HepG2 (cell line): ENCODE measurements around the gene RAPGEF5. TPM values are rescaled to one million over a fixed set of nuclear protein-coding genes. Genes with fewer than 3 reads are reported as not detected.

Experiments
- ATAC-seq: fragments of 200-7000 bp; cut with Tn5 transposase; 3 replicates; pipeline ENCODE4 v1.9.1; 2020; ENCODE audit warnings: mild to moderate bottlenecking, moderate library complexity
- BruUV-seq: library from RNA; stranded (reverse); fragments of 400-500 nt; replicated peaks from 2 replicates; lab custom pipeline; 2021; lab: Mats Ljungman, UMichigan
- CTCF ChIA-PET: fragments of 300-600 bp; formaldehyde crosslinking; extraction: SDS; loops from one replicate; lab custom pipeline; 2021; ENCODE audit warnings: low total read pairs, inconsistent platforms, low intra/inter-chr PET ratio; lab: Yijun Ruan, JAX
- POLR2A ChIA-PET: fragments of 350-600 bp; sonication (Branson Sonifier 250); formaldehyde crosslinking; loops from one replicate; lab custom pipeline; 2020; ENCODE audit warnings: antibody characterized with exemption, inconsistent platforms; lab: Yijun Ruan, JAX
- DNase-seq: peaks from one replicate; pipeline ENCODE4 v3.0.0-alpha.2; 2015; ENCODE audit warnings: low spot score
- FAIRE-seq: peaks from 3 replicates; lab custom pipeline; 2011; peaks lifted over from hg19 to GRCh38; lab: Jason Lieb, UNC
- H2AFZ ChIP-seq: one replicate; pipeline ENCODE4 v1.6.1; 2011; ENCODE audit warnings: low read length, inconsistent platforms
- H3K27ac ChIP-seq: fragments of 300-600 bp; 3 replicates; pipeline ENCODE4 v1.8.0; 2011; ENCODE audit warnings: mixed run types, mild to moderate bottlenecking, mixed read lengths, low read length, inconsistent platforms; ENCODE audit not compliant: insufficient read depth; ENCODE audit errors: extremely low read length
- H3K27me3 ChIP-seq, 2 experiments: fragments of 200-600 bp in 1 of 2; 2 replicates in 1 of 2; 3 replicates in 1 of 2; pipeline versions ENCODE4 v1.6.0 to v1.8.0; 2011; ENCODE audit warnings: low read length in 2 of 2, mild to moderate bottlenecking in 2 of 2, moderate library complexity in 2 of 2, inconsistent platforms in 1 of 2; ENCODE audit not compliant: insufficient read depth in 2 of 2, control insufficient read depth in 1 of 2
- H3K36me3 ChIP-seq, 2 experiments: fragments of 200-600 bp in 1 of 2; replicated peaks in 1 of 2; 2 replicates in 1 of 2; 3 replicates in 1 of 2; pipeline versions ENCODE4 v1.5.1 to v1.8.0; 2011; ENCODE audit warnings: low read length in 2 of 2, inconsistent platforms in 1 of 2; ENCODE audit not compliant: insufficient read depth in 2 of 2, control insufficient read depth in 1 of 2
- H3K4me1 ChIP-seq: 2 replicates; pipeline ENCODE4 v1.5.1; 2012; ENCODE audit warnings: low read length, inconsistent platforms; ENCODE audit not compliant: insufficient read depth
- H3K4me2 ChIP-seq: 2 replicates; pipeline ENCODE4 v1.6.0; 2011; ENCODE audit warnings: low read depth, low read length, inconsistent platforms
- H3K4me3 ChIP-seq, 3 experiments: fragments of 200-600 bp in 1 of 3; sonication (generic), shearing (Covaris generic) in 1 of 3; replicated peaks in 1 of 3; 2 replicates each; pipeline ENCODE4 v1.5.1; 2011 to 2016; ENCODE audit warnings: low read length in 3 of 3, inconsistent platforms in 2 of 3, low read depth in 2 of 3, mild to moderate bottlenecking in 2 of 3, control low read depth in 1 of 3, mixed read lengths in 1 of 3; ENCODE audit not compliant: insufficient read depth in 1 of 3
- H3K79me2 ChIP-seq: one replicate; pipeline ENCODE4 v1.6.1; 2011; ENCODE audit warnings: low read length, inconsistent platforms; ENCODE audit not compliant: insufficient read depth
- H3K9ac ChIP-seq: 2 replicates; pipeline ENCODE4 v1.6.0; 2011; ENCODE audit warnings: mild to moderate bottlenecking, low read depth, low read length, inconsistent platforms; ENCODE audit not compliant: insufficient read depth
- H3K9me3 ChIP-seq: 2 replicates; pipeline ENCODE4 v1.5.1; 2012; ENCODE audit warnings: mild to moderate bottlenecking, low read length
- H4K20me1 ChIP-seq: 2 replicates; pipeline ENCODE4 v1.6.0; 2011; ENCODE audit warnings: inconsistent platforms, mild to moderate bottlenecking, low read length, moderate library complexity; ENCODE audit not compliant: insufficient read depth
- ATRX ChIP-seq: sonication (generic); formaldehyde crosslinking; IDR thresholded peaks from 2 replicates; pipeline ENCODE4 v1.4.0; 2020; ENCODE audit warnings: missing genetic modification reagents, borderline replicate concordance
- CEBPB ChIP-seq: IDR thresholded peaks from 2 replicates; pipeline ENCODE4 v1.6.1; 2011; ENCODE audit warnings: low read depth, low read length, improper control_type of control experiment, borderline replicate concordance
- CHD4 ChIP-seq: fragments of 200-600 bp; sonication (generic); IDR thresholded peaks from 2 replicates; pipeline ENCODE4 v1.7.0; 2017; ENCODE audit warnings: mild to moderate bottlenecking, low read length, borderline replicate concordance
- KAT8 ChIP-seq: IDR thresholded peaks from 2 replicates; pipeline ENCODE4 v1.6.1; 2016; ENCODE audit warnings: missing genetic modification reagents, missing compliant biosample characterization
- RFX1 ChIP-seq: fragments of 450-650 bp; IDR thresholded peaks from 2 replicates; pipeline ENCODE4 v1.6.1; 2017
- ZFAT ChIP-seq: sonication (generic); formaldehyde crosslinking; conservative IDR thresholded peaks from 2 replicates; pipeline ENCODE4 v1.8.1; 2023; ENCODE audit warnings: missing genetic modification reagents, inconsistent platforms
- ZNF326 ChIP-seq: sonication (generic); formaldehyde crosslinking; IDR thresholded peaks from 2 replicates; pipeline ENCODE4 v1.4.0; 2020; ENCODE audit warnings: missing genetic modification reagents, borderline replicate concordance
- ZNF816 ChIP-seq: sonication (generic); formaldehyde crosslinking; IDR thresholded peaks from 2 replicates; pipeline ENCODE4 v1.8.0; 2022; ENCODE audit warnings: missing genetic modification reagents, mild to moderate bottlenecking, borderline replicate concordance
- ZXDC ChIP-seq: sonication (generic); formaldehyde crosslinking; IDR thresholded peaks from 2 replicates; pipeline ENCODE4 v1.5.0; 2020; ENCODE audit warnings: mild to moderate bottlenecking, missing genetic modification reagents
- WGBS: methylation state at CpG from one replicate; pipeline ENCODE4 v1.1.6; 2017; ENCODE audit warnings: low lambda C conversion rate; 5-methylcytosine and 5-hydroxymethylcytosine counted together
- in situ Hi-C: cut with HindIII; loops from 2 replicates; pipeline ENCODE4 v1.10.0; 2017; ENCODE audit warnings: low pct_unique_long_range_greater_than_20kb; ENCODE audit not compliant: extremely low pct_ligation_motif_present
- intact Hi-C: fragments of 100-400 bp; cut with micrococcal nuclease; formaldehyde crosslinking; loops from one replicate; pipeline ENCODE4 v1.10.0; 2022; ENCODE audit not compliant: unreplicated experiment
- polyA plus RNA-seq, 8 experiments: library from polyadenylated mRNA; depleted of rRNA in 3 of 8; stranded (reverse) in 7 of 8; unstranded in 1 of 8; fragments of >200 nt; fragmentation: Illumina TruSeq in 4 of 8; extraction: Trizol in 4 of 8; gene quantifications; 2 replicates each; pipeline versions ENCODE4 v1.2.1 to v1.2.3, GENCODE V29; 2011 to 2016; ENCODE audit warnings: low read depth in 4 of 8, missing spikeins in 1 of 8, mixed read lengths in 1 of 8; ENCODE audit not compliant: insufficient read depth in 1 of 8
- total RNA-seq, 5 experiments: library from RNA; depleted of rRNA; stranded (reverse); fragments of >200 nt; fragmentation: Illumina TruSeq; extraction: Trizol; gene quantifications; 2 replicates each; pipeline ENCODE4 v1.2.3, GENCODE V29; 2016; ENCODE audit warnings: low read depth in 1 of 5

Gene RAPGEF5
- total and polyA plus RNA-seq, 2 of the 13 experiments (the other 11 are each of a cell fraction or from before 2014, with no cell fraction given), result 17.1 to 23.4 TPM

DNA sequence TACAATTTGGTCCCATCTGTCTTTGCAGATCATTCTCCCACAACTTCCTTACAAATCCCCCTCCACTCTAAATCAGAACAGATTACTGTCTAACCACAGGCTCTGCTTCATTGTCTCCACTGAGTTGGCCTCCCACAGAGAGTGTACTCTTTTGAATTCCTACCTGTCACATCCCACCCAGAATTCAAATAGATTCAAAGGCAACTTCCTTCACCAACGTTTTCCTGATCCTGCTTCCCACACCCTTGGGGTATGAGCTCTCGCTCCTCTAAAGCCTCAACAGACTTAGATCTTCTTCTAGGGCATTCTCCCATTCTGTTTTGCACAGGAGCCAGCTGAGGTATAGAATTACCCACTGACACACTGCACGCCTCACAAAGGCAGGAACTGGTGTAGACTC, 213.5 kb downstream of the RAPGEF5 start:
- no peak for ATAC-seq
- no TSS peak for BruUV-seq
- Histone ChIP-seq H3K4me1 (peaks cover 8% of the 10 kb centered on the region), H3K4me3 (no peak overlapping the region), H3K79me2 (no peaks in the 10 kb centered on the region), H3K27me3 (no peaks in the 10 kb centered on the region), H2AFZ (no peak overlapping the region), H3K9me3 (no peaks in the 10 kb centered on the region), H3K27ac (no peak overlapping the region), H3K4me2 (no peak overlapping the region), H4K20me1 (no peaks in the 10 kb centered on the region)
- CTCF ChIA-PET, result no interaction called here
- in situ Hi-C loops, result no loop called here
- DNase-seq, result no peak
- 97% methylated on average over 3 of the region's 3 CpGs for WGBS
- POLR2A ChIA-PET, result no interaction called here
- intact Hi-C loops, result no loop called here
- FAIRE-seq, result no peak
- TF ChIP-seq ATRX (no peak), ZNF816 (no peak), CHD4 (no peak), RFX1 (no peak), ZNF326 (CRISPR knock-in tag) (no peak), ZFAT (CRISPR knock-in tag) (no peak), ZXDC (CRISPR knock-in tag) (no peak), CEBPB (no peak), KAT8 (no peak)
- TF ChIP-seq, all 625 proteins: peak for 0
- no peak overlapping the region for H3K9ac ChIP-seq
- peaks cover 20 to 71% of the 10 kb centered on the region in 2 experiments for H3K36me3 ChIP-seq
